Hepatocyte (in vitro differentiated cells): ENCODE data around the gene LYZL1.

Experiments
- CTCF ChIP-seq: fragments of 200-600 bp; sonication (generic); IDR thresholded peaks from 2 replicates; pipeline ENCODE4 v1.5.1; 2016; ENCODE audit warnings: antibody characterized with exemption, mild to moderate bottlenecking; ENCODE audit not compliant: poor library complexity
- EZH2 ChIP-seq: fragments of 200-600 bp; sonication (generic); IDR thresholded peaks from 2 replicates; pipeline ENCODE4 v1.6.1; 2016; ENCODE audit warnings: antibody characterized with exemption, mild to moderate bottlenecking, borderline replicate concordance
- EZH2phosphoT487 ChIP-seq: fragments of 200-600 bp; sonication (generic); IDR thresholded peaks from one replicate; pipeline ENCODE4 v1.6.1; 2018; ENCODE audit warnings: antibody characterized with exemption, mild to moderate bottlenecking, low read depth, moderate library complexity; ENCODE audit not compliant: unreplicated experiment, severe bottlenecking

- no peak for TF ChIP-seq EZH2phosphoT487
- TF ChIP-seq CTCF, result no peak
- TF ChIP-seq EZH2, result no peak
Measured at GRCh38 chr10:29326299-29326698, 37.4 kb downstream of the LYZL1 start.
